GM19328 (cell line): Measurements from ENCODE around the gene AMPH.
"Not testable (repeated sequence)": the region's sequence is repeated elsewhere in the genome, so short reads cannot be mapped to it uniquely, and the experiment has no call there.

Experiments
- ATAC-seq: cut with Tn5 transposase; IDR thresholded peaks from one replicate; pipeline ENCODE4 v1.9.1; 2021; ENCODE audit warnings: mild to moderate bottlenecking, moderate library complexity; ENCODE audit not compliant: unreplicated experiment

Gene AMPH

GRCh38 chr7:38358273-38358831 is 272.8 kb downstream of the AMPH start:
- ATAC-seq, result not testable (repeated sequence)

DNA sequence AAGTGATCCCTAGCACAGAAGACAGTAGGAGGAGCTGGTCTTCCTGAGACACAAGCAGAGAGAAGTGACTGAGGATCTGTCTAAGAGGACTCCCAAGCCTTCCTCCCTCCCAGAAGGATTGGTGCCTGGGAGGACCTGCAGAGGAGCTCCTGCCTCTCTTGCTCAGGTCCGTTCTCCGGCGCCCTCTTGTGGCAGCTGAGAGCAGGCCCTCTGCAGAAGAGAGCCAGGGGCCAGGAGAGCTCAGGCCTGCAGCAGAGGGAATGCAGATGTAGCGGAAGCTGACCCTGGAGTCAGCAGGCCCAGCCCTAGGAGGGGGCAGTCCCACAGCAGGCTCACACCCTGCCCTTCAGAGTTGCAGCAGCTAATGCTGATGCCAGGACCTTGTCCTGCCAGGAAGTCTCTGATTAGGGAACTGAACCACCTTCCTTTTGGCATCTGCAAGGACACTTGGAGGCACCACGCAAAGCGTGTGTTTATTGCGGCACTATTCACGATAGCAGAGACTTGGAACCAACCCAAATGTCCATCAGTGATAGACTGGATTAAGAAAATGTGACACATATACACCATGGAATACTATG is 276.8 kb downstream of the AMPH start:
- not testable (repeated sequence) for ATAC-seq

DNA sequence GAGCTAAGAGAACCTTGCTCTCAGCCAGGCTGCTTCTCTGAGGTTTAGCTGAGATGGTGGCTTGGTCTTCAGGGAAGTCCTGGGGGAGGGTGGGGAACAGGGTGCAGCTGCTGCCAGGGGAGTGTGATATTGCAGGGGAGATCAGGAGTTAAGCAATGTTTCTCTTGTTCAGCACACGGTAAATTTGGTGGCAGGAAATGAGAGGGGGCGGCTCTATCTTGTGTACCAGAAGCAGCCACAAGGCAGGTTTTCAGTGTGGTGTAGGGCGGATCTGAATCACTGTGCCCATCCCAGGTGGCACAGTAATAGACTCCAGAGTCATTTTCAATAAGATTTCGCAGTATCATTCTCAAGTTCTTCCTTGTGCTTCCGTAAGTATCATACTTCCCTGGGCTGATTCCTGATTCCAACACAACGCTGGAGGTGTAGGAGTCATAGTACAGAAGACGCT is 277.7 kb downstream of the AMPH start:
- not testable (repeated sequence) for ATAC-seq

DNA sequence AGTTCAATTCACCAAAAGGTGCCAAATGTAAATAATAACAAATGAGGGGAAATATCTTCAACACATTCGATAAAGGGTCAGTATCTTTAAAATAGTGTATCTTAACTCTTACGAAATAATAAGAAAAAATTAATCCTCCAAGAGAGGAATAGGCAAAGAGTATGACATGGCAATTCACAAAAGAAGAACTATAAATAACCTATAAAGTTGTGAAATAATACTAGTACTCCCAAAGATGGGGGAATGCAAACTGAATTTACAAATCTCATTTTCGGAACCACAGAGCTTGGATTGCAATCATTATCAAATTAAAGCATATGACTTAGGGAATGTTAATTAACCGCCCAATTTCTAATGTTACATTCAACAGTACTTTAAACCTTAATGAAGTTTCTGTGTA is 279.6 kb downstream of the AMPH start:
- no peak for ATAC-seq

DNA sequence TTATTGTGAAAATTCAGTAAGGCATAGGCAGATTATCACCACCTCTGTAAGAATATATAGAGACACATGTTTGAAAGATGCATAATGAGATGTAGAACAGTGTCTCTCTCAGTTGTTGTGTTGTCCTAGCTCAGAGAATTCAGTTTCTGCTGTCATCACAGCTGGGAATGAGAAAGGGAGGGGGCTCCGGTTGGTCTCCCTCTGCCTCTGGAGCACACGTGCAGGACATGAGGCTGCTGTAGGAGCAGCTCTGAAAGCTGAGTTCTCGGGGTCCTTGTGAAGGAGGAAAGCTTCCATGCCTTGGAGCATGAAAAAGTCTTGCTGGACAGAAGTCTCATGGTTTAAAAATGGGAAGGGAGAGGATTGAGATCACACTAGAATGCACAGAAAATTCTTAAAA is 280.4 kb downstream of the AMPH start:
- ATAC-seq, result not testable (repeated sequence)

GRCh38 chr7:38349869-38350583 is 281.1 kb downstream of the AMPH start:
- ATAC-seq, result not testable (repeated sequence)

GRCh38 chr7:38349126-38349795 is 281.9 kb downstream of the AMPH start:
- ATAC-seq, result not testable (repeated sequence)

DNA sequence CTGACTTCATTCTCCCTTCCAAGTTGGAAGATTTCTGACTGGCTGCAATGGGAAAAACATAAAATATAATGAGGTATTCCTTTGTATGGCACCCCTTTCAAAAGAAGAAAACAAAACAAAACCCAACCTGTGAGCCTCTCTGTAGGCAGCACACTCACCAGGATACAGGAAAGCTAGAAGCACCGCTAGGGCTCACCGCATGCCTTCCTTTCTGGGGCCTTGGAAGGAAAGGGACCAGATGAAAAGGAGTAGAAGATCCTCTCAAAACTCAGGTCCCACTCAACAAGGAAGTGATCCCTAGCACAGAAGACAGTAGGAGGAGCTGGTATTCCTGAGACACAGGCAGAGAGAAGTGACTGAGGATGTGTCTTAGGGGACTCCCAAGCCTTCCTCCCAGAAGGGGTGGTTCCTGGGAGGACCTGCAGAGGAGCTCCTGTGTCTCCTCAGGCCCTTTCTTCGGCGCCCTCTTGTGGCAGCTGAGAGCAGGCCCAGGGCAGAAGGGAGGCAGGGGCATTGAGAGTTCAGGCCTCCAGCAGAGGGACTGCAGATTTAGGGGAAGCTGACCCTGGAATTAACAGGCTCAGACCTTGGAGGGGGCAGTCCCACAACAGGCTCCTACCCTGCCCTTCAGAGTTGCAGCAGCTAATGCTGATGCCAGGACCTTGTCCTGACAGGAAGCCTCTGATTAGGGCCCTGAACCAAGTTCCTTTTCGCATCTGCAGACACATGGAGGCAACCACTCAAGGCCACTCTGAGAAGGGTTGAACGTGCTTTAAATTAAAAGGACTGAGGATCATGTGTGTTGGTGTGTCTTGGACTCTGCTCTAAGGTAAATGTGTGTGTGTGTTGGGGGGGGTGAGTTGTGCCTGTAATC is 285.6 kb downstream of the AMPH start:
- peak; percentile 76 for ATAC-seq

DNA sequence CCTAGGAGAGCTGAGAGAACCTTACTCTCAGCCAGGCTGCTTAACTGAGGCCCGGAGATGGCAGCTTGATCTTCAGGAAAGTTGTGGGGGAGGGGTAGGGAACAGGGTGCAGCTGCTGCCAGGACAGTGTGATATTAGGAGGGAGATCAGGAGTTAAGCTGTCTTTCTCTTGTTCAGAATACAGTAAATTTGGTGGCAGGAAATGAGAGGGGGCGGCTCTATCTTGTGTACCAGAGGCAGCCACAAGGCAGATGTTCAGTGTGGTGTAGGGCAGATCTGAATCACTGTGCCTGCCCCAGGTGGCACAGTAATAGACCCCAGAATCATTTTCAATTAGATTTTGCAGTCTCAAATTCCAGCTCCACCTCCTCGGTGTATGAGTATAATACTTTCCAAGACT is 286.4 kb downstream of the AMPH start:
- not testable (repeated sequence) for ATAC-seq

- not testable (repeated sequence) for ATAC-seq
These were observed 289.0 kb downstream of the AMPH start for GRCh38 chr7:38342135-38342534.

GRCh38 chr7:38341172-38341705 is 289.9 kb downstream of the AMPH start:
- not testable (repeated sequence) for ATAC-seq

DNA sequence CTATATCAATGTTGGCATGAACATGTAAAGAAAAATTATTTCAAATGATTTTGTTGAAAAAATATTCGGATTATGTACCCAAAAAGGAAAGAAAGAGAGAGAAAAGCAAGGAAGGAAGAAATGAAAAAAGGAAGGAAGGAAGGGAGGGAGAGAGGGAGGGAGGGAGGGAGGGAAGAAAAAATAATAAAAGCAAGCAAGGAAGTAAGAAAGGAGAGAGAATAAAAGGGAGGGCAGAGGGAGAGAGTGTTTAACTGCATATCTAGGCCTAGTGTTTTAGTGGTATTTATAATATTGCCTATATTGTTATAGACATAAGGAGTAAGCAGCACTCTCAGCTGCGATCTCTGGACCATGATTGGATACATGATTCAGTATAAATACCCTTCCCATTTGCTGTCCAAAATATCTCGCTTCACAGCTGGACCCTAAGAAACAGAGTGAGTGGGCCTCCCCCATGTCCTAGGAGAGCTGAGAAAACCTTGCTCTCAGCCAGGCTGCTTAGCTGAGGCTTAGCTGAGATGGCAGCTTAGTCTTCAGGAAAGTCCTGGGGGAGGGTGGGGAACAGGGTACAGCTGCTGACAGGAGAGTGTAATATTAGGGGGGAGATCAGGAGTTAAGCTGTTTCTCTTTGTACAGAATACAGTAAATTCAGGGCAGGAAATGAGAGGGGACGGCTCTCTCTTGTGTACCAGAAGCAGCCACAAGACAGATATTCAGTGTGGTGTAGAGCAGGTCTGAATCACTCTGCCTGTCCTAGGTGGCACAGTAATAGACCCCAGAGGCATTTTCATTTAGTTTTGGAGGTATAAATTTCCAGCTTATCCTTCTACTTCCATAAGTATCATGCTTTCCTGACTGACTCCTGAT is 291.0 kb downstream of the AMPH start:
- ATAC-seq, result no peak

GRCh38 chr7:38336148-38336515 is 295.0 kb downstream of the AMPH start:
- ATAC-seq, result not testable (repeated sequence)

DNA sequence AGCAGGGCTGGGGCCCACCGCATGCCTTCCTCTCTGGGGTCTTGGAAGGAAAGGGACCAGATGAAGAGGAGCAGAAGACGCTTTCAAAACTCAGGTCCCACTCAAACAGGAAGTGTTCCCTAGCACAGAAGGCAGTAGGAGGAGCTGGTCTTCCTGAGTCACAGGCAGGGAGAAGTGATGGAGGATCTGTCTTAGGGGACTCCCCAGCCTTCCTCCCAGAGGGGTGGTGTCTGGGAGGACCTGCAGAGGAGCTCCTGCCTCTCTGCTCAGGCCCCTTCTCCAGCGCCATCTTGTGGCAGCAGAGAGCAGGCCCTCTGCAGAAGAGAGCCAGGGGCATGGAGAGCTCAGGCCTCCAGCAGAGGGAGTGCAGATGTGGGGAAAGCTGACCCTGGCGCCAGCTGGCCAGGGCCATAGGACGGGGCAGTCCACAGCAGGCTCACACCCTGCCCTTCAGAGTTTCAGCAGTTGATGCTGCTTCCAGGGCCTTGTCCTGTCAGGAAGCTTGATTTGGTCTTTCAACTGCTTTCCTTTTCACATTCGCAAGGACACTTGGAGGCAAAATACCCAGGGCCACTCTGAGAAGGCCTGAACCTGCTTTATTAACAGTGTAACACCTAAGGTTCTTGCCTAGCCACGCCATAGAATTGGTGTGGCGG is 295.6 kb downstream of the AMPH start:
- ATAC-seq, result peak; percentile 99

DNA sequence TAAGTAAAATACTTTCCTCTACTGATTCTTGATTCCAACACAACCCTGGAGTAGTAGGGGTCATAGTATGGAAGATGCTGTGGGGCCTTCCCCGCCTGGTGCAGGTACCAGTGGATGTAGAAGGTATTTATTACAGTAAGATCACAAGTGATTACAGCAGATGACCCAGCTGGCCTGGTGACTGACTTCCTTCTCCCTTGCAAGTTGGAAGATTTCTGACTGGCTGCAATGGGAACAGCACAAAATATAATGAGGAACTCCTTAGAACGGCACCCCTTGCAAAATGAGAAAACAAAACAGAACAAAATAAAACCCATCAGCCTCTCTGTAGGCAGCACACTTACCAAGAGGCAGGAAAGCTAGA is 296.1 kb downstream of the AMPH start:
- ATAC-seq, result no peak

DNA sequence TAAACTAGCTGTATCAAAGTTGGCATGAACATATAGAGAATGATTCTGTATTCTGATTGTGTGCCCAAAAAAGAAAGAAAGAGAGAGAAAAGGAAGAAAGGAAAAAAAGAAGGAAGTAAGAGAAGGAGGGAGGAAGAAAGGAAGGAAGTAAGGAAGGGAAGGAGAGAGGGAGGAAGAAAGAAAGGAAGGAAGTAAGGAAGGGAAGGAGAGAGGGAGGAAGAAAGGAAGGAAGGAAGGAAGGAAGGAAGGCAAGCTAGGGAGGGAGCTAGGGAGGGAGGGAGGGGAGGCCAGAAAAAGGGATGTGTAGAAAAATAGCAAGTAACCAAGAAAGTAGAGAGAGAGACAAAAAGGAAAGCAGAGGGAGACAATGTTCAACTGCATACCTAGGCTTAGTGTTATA is 297.0 kb downstream of the AMPH start:
- no peak for ATAC-seq
